Heart right ventricle (tissue), 16 donors: ENCODE results near the gene SLC35A1. TPM values are rescaled to one million over a fixed set of nuclear protein-coding genes. Genes with fewer than 3 reads are reported as not detected.

Source experiments
- ATAC-seq, 8 donors: fragments of 200-7000 bp; cut with Tn5 transposase; one replicate each; pipeline ENCODE4 v1.9.1; 2020; ENCODE audit warnings: mild to moderate bottlenecking in 8 of 8, moderate library complexity in 8 of 8, moderate number of reproducible peaks in 1 of 8
- DNase-seq, 2 donors: peaks; one replicate each; pipeline ENCODE4 v3.0.0-alpha.2; 2020
- H3K27ac ChIP-seq, 10 donors: fragments of 200-600 bp; sonication (generic) in 2 of 10; one replicate each; pipeline versions ENCODE4 v1.5.0 to v1.8.0; 2020 to 2022; ENCODE audit warnings: mild to moderate bottlenecking in 3 of 10
- H3K27me3 ChIP-seq, 7 donors: fragments of 200-600 bp; one replicate each; pipeline ENCODE4 v1.8.0; 2021 to 2022; ENCODE audit warnings: mild to moderate bottlenecking in 2 of 7
- H3K36me3 ChIP-seq, 9 donors: fragments of 200-600 bp; sonication (generic) in 1 of 9; one replicate each; pipeline versions ENCODE4 v1.5.0 to v1.8.0; 2020 to 2022; ENCODE audit warnings: mild to moderate bottlenecking in 2 of 9
- H3K4me1 ChIP-seq, 9 donors: fragments of 200-600 bp; sonication (generic) in 1 of 9; one replicate each; pipeline versions ENCODE4 v1.5.0 to v1.8.0; 2020 to 2022; ENCODE audit warnings: mild to moderate bottlenecking in 4 of 9
- H3K4me3 ChIP-seq, 10 donors: fragments of 200-600 bp; sonication (generic) in 2 of 10; one replicate each; pipeline versions ENCODE4 v1.5.0 to v1.8.0; 2020 to 2022; ENCODE audit warnings: mild to moderate bottlenecking in 7 of 10, moderate library complexity in 2 of 10
- H3K9me3 ChIP-seq, 11 donors: fragments of 200-600 bp in 10 of 11; sonication (generic) in 2 of 11; one replicate each; pipeline versions ENCODE4 v1.5.0 to v1.8.0; 2013 to 2022; ENCODE audit warnings: mild to moderate bottlenecking in 2 of 11, control low read depth in 1 of 11, moderate library complexity in 1 of 11
- CTCF ChIP-seq, 9 donors: fragments of 200-600 bp; sonication (generic) in 2 of 9; IDR thresholded peaks; one replicate each; pipeline versions ENCODE4 v1.5.0 to v1.8.0; 2021 to 2022; ENCODE audit warnings: antibody characterized with exemption in 9 of 9, mild to moderate bottlenecking in 5 of 9, moderate library complexity in 1 of 9
- WGBS, 2 donors: extraction: QIAGEN DNeasy Blood & Tissue Kit; methylation state at CpG; one replicate each; pipeline ENCODE4 v1.1.7; 2013; ENCODE audit warnings: inconsistent platforms in 1 of 2; 5-methylcytosine and 5-hydroxymethylcytosine counted together
- intact Hi-C, 10 donors: fragments of 100-400 bp; cut with DNase I; formaldehyde crosslinking; loops; one replicate each; pipeline versions ENCODE4 v1.11.1 to v1.14.2; 2022
- polyA plus RNA-seq, 2 donors: library from polyadenylated mRNA; stranded (reverse); fragments of 200-250 nt; gene quantifications; one replicate each; pipeline ENCODE4 v1.2.3, GENCODE V29; 2013
- total RNA-seq, 10 donors: library from RNA; stranded (reverse); fragmentation: NEBNext Ultra II Directional in 3 of 10; extraction: Animal tissue kit (Norgen Biotek cat#: 25700) in 3 of 10; gene quantifications; one replicate each; pipeline versions ENCODE4 v1.2.1 to v1.2.4, GENCODE V29; 2021 to 2023
- donor health status: Arrhythmogenic right ventricular cardiomyopathy.
- donor health status: ischemic (EF 13 %, LVEDD 7.1; RV severe dilation, severe dysfunction).
- donor health status: healthy with polysubstance abuse.
- donor health status: DM: no; HTN: yes; CAD: no.
- donor health status: DM: no; HTN: no; CAD: no.
- donor health status: ischemic (EF 25% LVEDD 6.9; RV normal size, moderate dysfunction).
- donor health status: ischemic (EF 25% LVEDD 5.7; RV mildly dilated, moderate dysfunction).
- donor health status: healthy.
- donor health status: DM: yes; HTN: yes; CAD: no.
- donor health status: Ischemic cardiomyopathy.
- donor health status: ischemic (EF 35%, LVEDD 5.7; RV mildly dilated, moderate dysfunction).
- donor health status: nonischemic (EF 11% LVEDD 7.7; RV severe dilation, severe dysfunction).
- donor health status: DM: yes; HTN: yes; CAD: no.
- donor health status: PGD.
- donor health status: ischemic (EF 29% LVEDD 5.4; RV normal size, mild dysfunction).
- donor health status: nonischemic (EF 23%, LVEDD 6.1; RV moderate dilation, normal function).

Gene SLC35A1
- total and polyA plus RNA-seq, 12 donors: 7.0 to 23.0 (median 9.9) TPM

DNA sequence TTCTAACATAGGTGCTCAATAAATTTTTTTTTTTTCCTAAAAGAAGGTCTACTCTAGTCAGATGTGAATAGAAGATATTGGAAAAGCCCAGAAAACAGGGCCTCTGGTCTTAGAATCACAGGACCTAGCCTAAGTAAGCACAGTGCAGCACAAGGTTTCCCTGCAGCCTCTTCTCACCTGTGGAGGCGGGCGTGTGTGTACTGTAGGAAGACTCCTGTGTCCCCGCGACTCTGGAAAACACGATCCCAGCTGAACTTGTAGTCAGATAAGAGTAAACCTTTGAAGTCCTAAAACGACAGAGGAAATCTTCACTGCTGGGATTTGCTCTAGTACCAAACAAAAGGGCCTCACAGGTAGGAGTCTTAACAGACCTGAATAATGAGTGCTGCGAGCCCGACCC lies 45.7 kb downstream of the SLC35A1 start:
- Histone ChIP-seq H3K4me3 (no peak overlapping the region), H3K4me1 (no peaks in the 10 kb centered on the region), H3K27me3 (no peaks in the 10 kb centered on the region), H3K27ac (no peak overlapping the region), H3K36me3 (peaks cover 0 to 98% (median 37%) of the 10 kb centered on the region in 9 donors), H3K9me3 (no peaks in the 10 kb centered on the region)
- 83 to 85% methylated on average over 8 of the region's 8 CpGs for WGBS, 2 donors
- no peak for ATAC-seq
- intact Hi-C loops: no loop called here
- TF ChIP-seq CTCF (IDR thresholded peaks at IDR 0.05): no peak
- DNase-seq: no peak

GRCh38 chr6:87522686-87523085 lies 49.9 kb downstream of the SLC35A1 start:
- no peak overlapping the region for H3K27ac ChIP-seq
- no peak for TF ChIP-seq CTCF (IDR thresholded peaks at IDR 0.05)
- no peak overlapping the region for H3K4me3 ChIP-seq
- H3K9me3 ChIP-seq: no peaks in the 10 kb centered on the region
- no peaks in the 10 kb centered on the region for H3K4me1 ChIP-seq
- H3K36me3 ChIP-seq: peaks cover 0 to 95% (median 21%) of the 10 kb centered on the region in 9 donors
- ATAC-seq (no peak), DNase-seq (no peak)
- intact Hi-C loops: no loop called here
- WGBS, 2 donors: 95 to 97% methylated on average over 3 of the region's 3 CpGs
- H3K27me3 ChIP-seq: no peaks in the 10 kb centered on the region

DNA sequence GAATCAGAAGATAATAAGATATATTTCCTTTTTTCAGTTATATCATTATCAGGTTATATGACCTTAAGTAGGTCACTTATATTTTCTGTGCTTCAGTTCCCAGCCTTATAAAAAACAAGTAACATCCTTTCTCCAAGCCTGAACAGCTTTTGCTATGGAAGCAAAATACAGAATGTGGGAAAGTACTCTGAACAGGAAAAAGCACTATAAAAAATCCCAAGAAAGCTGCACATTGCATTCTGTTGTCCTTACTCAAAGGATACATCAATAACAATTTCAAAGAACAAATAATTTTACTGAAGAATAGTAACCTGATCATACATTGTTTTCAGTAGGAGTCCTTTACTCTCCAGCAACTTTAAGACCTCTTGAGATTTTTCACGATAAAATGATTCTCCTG lies 56.4 kb downstream of the SLC35A1 start:
- ATAC-seq (no peak), DNase-seq (no peak)
- H3K27me3 ChIP-seq: no peaks in the 10 kb centered on the region
- no peak for TF ChIP-seq CTCF (IDR thresholded peaks at IDR 0.05)
- no peaks in the 10 kb centered on the region for H3K4me1 ChIP-seq
- H3K36me3 ChIP-seq: peaks cover 0 to 89% (median 15%) of the 10 kb centered on the region in 9 donors
- no peak overlapping the region for H3K27ac ChIP-seq
- 93% methylated on average over 1 of the region's 1 CpG for WGBS, 2 donors
- no peak overlapping the region for H3K4me3 ChIP-seq
- H3K9me3 ChIP-seq: no peaks in the 10 kb centered on the region
- intact Hi-C loops: no loop called here

DNA sequence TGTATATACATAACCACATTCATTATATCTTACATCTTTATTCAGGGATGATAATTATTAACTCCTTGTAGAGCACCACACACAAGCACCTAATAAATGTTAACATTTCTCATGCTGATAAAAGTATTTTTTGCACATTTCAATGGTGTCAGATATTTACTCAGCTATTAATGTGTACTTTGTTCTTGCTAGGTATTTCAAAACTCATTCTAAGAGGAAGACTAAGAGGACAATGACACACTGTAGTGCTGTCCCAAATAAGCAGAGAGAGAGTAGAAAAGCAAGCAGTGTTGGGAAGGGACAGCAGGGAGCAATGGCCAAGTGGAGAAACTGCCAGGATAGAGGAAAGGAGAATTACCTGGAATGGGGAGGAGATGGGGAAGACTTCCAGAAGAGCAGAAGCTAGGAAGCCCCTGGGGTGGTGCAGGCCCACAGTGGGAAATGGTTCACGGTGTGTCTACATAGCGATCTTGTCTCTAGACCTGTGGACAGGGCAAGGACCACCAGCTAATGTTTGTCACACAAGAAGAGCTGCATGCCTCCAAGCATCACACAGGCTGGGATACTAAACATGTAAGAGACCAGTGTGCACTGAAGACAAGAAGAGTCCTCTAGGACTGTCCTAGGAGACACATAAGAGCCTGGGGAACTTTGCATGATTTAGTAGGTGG lies 61.7 kb downstream of the SLC35A1 start:
- peaks cover 0 to 65% (median 13%) of the 10 kb centered on the region in 9 donors for H3K36me3 ChIP-seq
- WGBS, 2 donors: 97 to 100% methylated on average over 2 of the region's 2 CpGs

More for the DNA sequence above, 61.7 kb downstream of the SLC35A1 start:
- ATAC-seq (no peak), DNase-seq (no peak)
- Histone ChIP-seq H3K4me1 (peaks cover 0 to 3% (median 0%) of the 10 kb centered on the region in 9 donors), H3K27ac (no peak overlapping the region), H3K4me3 (no peak overlapping the region), H3K27me3 (no peaks in the 10 kb centered on the region), H3K9me3 (peaks cover 0 to 4% (median 0%) of the 10 kb centered on the region in 11 donors)
- TF ChIP-seq CTCF (IDR thresholded peaks at IDR 0.05): no peak
- intact Hi-C loops: no loop called here
